ENCODE measurements around the gene MTERF2. TPM values are rescaled to one million over a fixed set of nuclear protein-coding genes. Genes with fewer than 3 reads are reported as not detected.

The MTERF2 gene
- total RNA-seq, 1 experiment from 2014 or later: 10.6 TPM

DNA sequence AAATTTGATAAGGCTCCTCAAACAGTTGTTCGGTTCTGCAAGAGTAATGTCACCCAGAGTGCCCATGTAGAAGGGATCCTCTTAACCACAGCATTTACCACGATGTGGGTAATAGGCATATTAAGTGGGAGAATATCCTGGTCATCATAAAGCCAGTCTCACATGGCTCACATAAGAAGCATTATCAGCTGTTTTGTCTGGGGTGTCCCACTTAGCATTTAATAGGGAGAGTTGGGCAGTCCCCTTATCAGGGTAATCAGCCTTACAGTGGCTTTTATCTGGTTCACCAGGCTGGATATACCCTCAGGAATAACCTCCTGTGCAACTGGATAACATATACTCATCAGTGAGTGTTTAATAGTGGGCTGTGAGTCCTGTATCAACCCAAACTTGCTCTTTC, 44.2 kb downstream of the MTERF2 start:
- intact Hi-C loops (cut with micrococcal nuclease; ENCODE audit: unreplicated experiment): no loop called here
- H3K4me1 Mint-ChIP-seq (ENCODE audit: low read depth, unreplicated experiment): no peaks in the 10 kb centered on the region
- no peak overlapping the region for H3K4me3 Mint-ChIP-seq (ENCODE audit: low read depth, unreplicated experiment)
- H3K27ac Mint-ChIP-seq (ENCODE audit: unreplicated experiment): no peak overlapping the region
- DNase-seq: no peak
- CTCF ChIA-PET: no interaction called here
- H3K36me3 Mint-ChIP-seq (ENCODE audit: insufficient read depth, unreplicated experiment): no peaks in the 10 kb centered on the region
- H3K27me3 Mint-ChIP-seq (ENCODE audit: unreplicated experiment): no peaks in the 10 kb centered on the region
- no peak for TF ChIP-seq CTCF (IDR thresholded peaks at IDR 0.05; ENCODE audit: unreplicated experiment)
- H3K9me3 Mint-ChIP-seq (ENCODE audit: low read depth, unreplicated experiment): peaks cover 3% of the 10 kb centered on the region
- no TSS peak for BruUV-seq (replicated peaks)

GRCh38 chr12:106941481-106942156, 45.3 kb downstream of the MTERF2 start:
- H3K9me3 Mint-ChIP-seq (ENCODE audit: low read depth, unreplicated experiment): no peaks in the 10 kb centered on the region
- no peak for DNase-seq
- TF ChIP-seq CTCF (IDR thresholded peaks at IDR 0.05; ENCODE audit: unreplicated experiment): no peak
- no peak overlapping the region for H3K27ac Mint-ChIP-seq (ENCODE audit: unreplicated experiment)
- BruUV-seq (replicated peaks): no TSS peak
- no peaks in the 10 kb centered on the region for H3K27me3 Mint-ChIP-seq (ENCODE audit: unreplicated experiment)
- no peaks in the 10 kb centered on the region for H3K4me1 Mint-ChIP-seq (ENCODE audit: low read depth, unreplicated experiment)
- CTCF ChIA-PET: no interaction called here
- intact Hi-C loops (cut with micrococcal nuclease; ENCODE audit: unreplicated experiment): no loop called here
- no peak overlapping the region for H3K4me3 Mint-ChIP-seq (ENCODE audit: low read depth, unreplicated experiment)
- no peaks in the 10 kb centered on the region for H3K36me3 Mint-ChIP-seq (ENCODE audit: insufficient read depth, unreplicated experiment)

- Mint-ChIP-seq H3K4me3 (ENCODE audit: low read depth, unreplicated experiment) (no peak overlapping the region), H3K9me3 (ENCODE audit: low read depth, unreplicated experiment) (no peaks in the 10 kb centered on the region), H3K27me3 (ENCODE audit: unreplicated experiment) (peaks cover 16% of the 10 kb centered on the region), H3K27ac (ENCODE audit: unreplicated experiment) (no peak overlapping the region), H3K4me1 (ENCODE audit: low read depth, unreplicated experiment) (no peaks in the 10 kb centered on the region), H3K36me3 (ENCODE audit: insufficient read depth, unreplicated experiment) (no peaks in the 10 kb centered on the region)
- intact Hi-C loops (cut with micrococcal nuclease; ENCODE audit: unreplicated experiment): no loop called here
- BruUV-seq (replicated peaks): no TSS peak
- TF ChIP-seq CTCF (IDR thresholded peaks at IDR 0.05; ENCODE audit: unreplicated experiment): no peak
- no peak for DNase-seq
- CTCF ChIA-PET: no interaction called here
Observed at GRCh38 chr12:106934277-106934676, 52.7 kb downstream of the MTERF2 start.

Other genes starting within 250 kb of the MTERF2 start
- 28.5 and 30.9 TPM in 2 replicates for gene RIC8B, start 212.5 kb downstream of the MTERF2 start, total RNA-seq (2022)
- gene TMEM263, start 31.2 kb downstream of the MTERF2 start, total RNA-seq (2022): 46.3 and 47.6 TPM in 2 replicates
- 17.1 and 19.7 TPM in 2 replicates for gene CRY1, start 106.4 kb upstream of the MTERF2 start, total RNA-seq (2022)